T-helper 17 cell (primary cell): ENCODE data around the gene RLN1. TPM values are rescaled to one million over a fixed set of nuclear protein-coding genes. Genes with fewer than 3 reads are reported as not detected.
"Not testable (repeated sequence)": the region's sequence is repeated elsewhere in the genome, so short reads cannot be mapped to it uniquely, and the experiment has no call there.

ENCODE experiments used
- ATAC-seq: fragments of 150-1000 bp; cut with Tn5 transposase; 2 replicates; pipeline ENCODE4 v1.10.0; 2021; ENCODE audit warnings: mild to moderate bottlenecking, moderate library complexity
- DNase-seq, 3 donors: peaks; one replicate each; pipeline versions ENCODE4 v3.0.0 to v3.0.0-alpha.2; 2020 to 2021
- H3K9me3 ChIP-seq: one replicate; pipeline ENCODE4 v1.7.0; 2013; ENCODE audit warnings: low read length, mild to moderate bottlenecking; ENCODE audit not compliant: control insufficient read depth, poor library complexity, severe bottlenecking
- H3K27ac Mint-ChIP-seq: one replicate; pipeline ENCODE4 v1.8.0; 2022; ENCODE audit warnings: mild to moderate bottlenecking, moderate library complexity, mixed read lengths
- H3K27me3 Mint-ChIP-seq: one replicate; pipeline ENCODE4 v1.8.0; 2022; ENCODE audit warnings: mixed read lengths
- H3K36me3 Mint-ChIP-seq: one replicate; pipeline ENCODE4 v1.8.0; 2022; ENCODE audit warnings: low read depth, mixed read lengths
- H3K4me1 Mint-ChIP-seq: one replicate; pipeline ENCODE4 v1.8.0; 2022; ENCODE audit warnings: mild to moderate bottlenecking, mixed read lengths
- H3K4me3 Mint-ChIP-seq: one replicate; pipeline ENCODE4 v1.8.0; 2022; ENCODE audit warnings: mild to moderate bottlenecking, moderate library complexity, mixed read lengths
- total RNA-seq, 4 donors: library from RNA in 2 of 4; stranded (reverse) in 2 of 4; gene quantifications; one replicate each; pipeline ENCODE4 v1.2.3 and lab custom pipeline; 2022 to 2026

The RLN1 gene
- total RNA-seq (1 to 10 TPM in 1 of 2 donors, under 1 TPM in 1; 0.37 to 1.8 TPM), total RNA-seq (lab: John Stamatoyannopoulos, UW) (0.75 to 4.3 reads per million in 2 donors)

- peak; percentile 98 for ATAC-seq
- H3K9me3 ChIP-seq, H3K27me3 Mint-ChIP-seq, H3K36me3 Mint-ChIP-seq, H3K4me3 Mint-ChIP-seq, DNase-seq: not testable (repeated sequence)
- peaks cover 15% of the 10 kb centered on the region for H3K4me1 Mint-ChIP-seq
- H3K27ac Mint-ChIP-seq, result peak within 1 kb of the TSS; percentile 81
These were observed at the start of gene RLN1 for GRCh38 chr9:5338992-5339981. Gene RLN1 (minus strand): TSS chr9:5339876. CDS start chr9:5339746, 130 bp downstream.

- Mint-ChIP-seq H3K27ac (no peak overlapping the region), H3K4me3 (no peak overlapping the region), H3K36me3 (peaks cover 9% of the 10 kb centered on the region), H3K27me3 (no peaks in the 10 kb centered on the region), H3K4me1 (peaks cover 29% of the 10 kb centered on the region)
- no peaks in the 10 kb centered on the region for H3K9me3 ChIP-seq
- DNase-seq, result no peak
- no peak for ATAC-seq
These were observed 49.5 kb upstream of the RLN1 start for GRCh38 chr9:5389109-5389732.

GRCh38 chr9:5388026-5388819 is 48.5 kb upstream of the RLN1 start:
- Mint-ChIP-seq H3K4me1 (peaks cover 31% of the 10 kb centered on the region), H3K4me3 (no peak overlapping the region), H3K27me3 (no peaks in the 10 kb centered on the region), H3K36me3 (peaks cover 9% of the 10 kb centered on the region), H3K27ac (peak overlapping the region; percentile 10)
- DNase-seq (no peak), ATAC-seq (no peak)
- no peaks in the 10 kb centered on the region for H3K9me3 ChIP-seq

- Mint-ChIP-seq H3K36me3 (peaks cover 18% of the 10 kb centered on the region), H3K4me1 (peaks cover 28% of the 10 kb centered on the region), H3K27me3 (no peaks in the 10 kb centered on the region), H3K27ac (peak overlapping the region; percentile 47), H3K4me3 (no peak overlapping the region)
- no peaks in the 10 kb centered on the region for H3K9me3 ChIP-seq
- DNase-seq, result no peak
- no peak for ATAC-seq
These were observed 44.8 kb upstream of the RLN1 start for GRCh38 chr9:5384436-5384835.

- Mint-ChIP-seq H3K36me3 (peaks cover 12% of the 10 kb centered on the region), H3K4me3 (no peak overlapping the region)
These were observed 42.8 kb upstream of the RLN1 start for GRCh38 chr9:5382479-5382878.

GRCh38 chr9:5375790-5376477 is 36.3 kb upstream of the RLN1 start:
- ATAC-seq (peak; percentile 76), DNase-seq (no peak)
- H3K27me3 Mint-ChIP-seq, result no peaks in the 10 kb centered on the region
- H3K27ac Mint-ChIP-seq, result peak overlapping the region; percentile 34
- peaks cover 2% of the 10 kb centered on the region for H3K36me3 Mint-ChIP-seq
- H3K4me3 Mint-ChIP-seq, result no peak overlapping the region
- no peaks in the 10 kb centered on the region for H3K9me3 ChIP-seq
- peaks cover 27% of the 10 kb centered on the region for H3K4me1 Mint-ChIP-seq

More at GRCh38 chr9:5382479-5382878, 42.8 kb upstream of the RLN1 start:
- no peak for DNase-seq
- Mint-ChIP-seq H3K4me1 (peaks cover 18% of the 10 kb centered on the region), H3K27me3 (no peaks in the 10 kb centered on the region), H3K27ac (peak overlapping the region; percentile 3)
- ATAC-seq, result no peak
- H3K9me3 ChIP-seq, result no peaks in the 10 kb centered on the region

GRCh38 chr9:5375091-5375490 is 35.4 kb upstream of the RLN1 start:
- no peaks in the 10 kb centered on the region for H3K9me3 ChIP-seq
- DNase-seq (no peak), ATAC-seq (no peak)
- peaks cover 2% of the 10 kb centered on the region for H3K36me3 Mint-ChIP-seq
- H3K27ac Mint-ChIP-seq, result peak overlapping the region; percentile 34
- H3K27me3 Mint-ChIP-seq, result no peaks in the 10 kb centered on the region
- H3K4me1 Mint-ChIP-seq, result peaks cover 27% of the 10 kb centered on the region
- H3K4me3 Mint-ChIP-seq, result no peak overlapping the region

GRCh38 chr9:5364294-5365024 is 24.8 kb upstream of the RLN1 start:
- Mint-ChIP-seq H3K4me3 (no peak overlapping the region), H3K27ac (no peak overlapping the region), H3K36me3 (peaks cover 2% of the 10 kb centered on the region), H3K4me1 (peaks cover 3% of the 10 kb centered on the region), H3K27me3 (no peaks in the 10 kb centered on the region)
- no peak for DNase-seq
- H3K9me3 ChIP-seq, result no peaks in the 10 kb centered on the region
- no peak for ATAC-seq

- peaks cover 2% of the 10 kb centered on the region for H3K36me3 Mint-ChIP-seq
- no peak overlapping the region for H3K27ac Mint-ChIP-seq
- ATAC-seq, result no peak
- no peaks in the 10 kb centered on the region for H3K4me1 Mint-ChIP-seq
- no peak for DNase-seq
- H3K4me3 Mint-ChIP-seq, result no peak overlapping the region
- H3K27me3 Mint-ChIP-seq, result no peaks in the 10 kb centered on the region
- no peaks in the 10 kb centered on the region for H3K9me3 ChIP-seq
These were observed 21.8 kb upstream of the RLN1 start for GRCh38 chr9:5361326-5362010.

- ATAC-seq (no peak), DNase-seq (no peak)
- Mint-ChIP-seq H3K4me3 (no peak overlapping the region), H3K27ac (no peak overlapping the region), H3K4me1 (no peaks in the 10 kb centered on the region), H3K27me3 (no peaks in the 10 kb centered on the region), H3K36me3 (peaks cover 2% of the 10 kb centered on the region)
- no peaks in the 10 kb centered on the region for H3K9me3 ChIP-seq
These were observed 20.7 kb upstream of the RLN1 start for GRCh38 chr9:5360341-5360740.

GRCh38 chr9:5357431-5358105 is 17.9 kb upstream of the RLN1 start:
- no peaks in the 10 kb centered on the region for H3K9me3 ChIP-seq
- H3K4me3 Mint-ChIP-seq, result no peak overlapping the region
- H3K27ac Mint-ChIP-seq, result peak overlapping the region; percentile 22
- no peak for ATAC-seq
- H3K36me3 Mint-ChIP-seq, result no peaks in the 10 kb centered on the region
- DNase-seq, result no peak
- H3K4me1 Mint-ChIP-seq, result peaks cover 15% of the 10 kb centered on the region
- H3K27me3 Mint-ChIP-seq, result no peaks in the 10 kb centered on the region
